BJ (cell line): ENCODE data around the gene RFX4. TPM values are rescaled to one million over a fixed set of nuclear protein-coding genes. Genes with fewer than 3 reads are reported as not detected.

Experiments
- CTCF ChIA-PET: fragments of 350-600 bp; formaldehyde crosslinking; extraction: SDS; loops from one replicate; lab custom pipeline; 2021; ENCODE audit warnings: antibody characterized with exemption, inconsistent platforms; lab: Yijun Ruan, JAX
- POLR2A ChIA-PET: fragments of 300-600 bp; sonication (Branson Sonifier 250); formaldehyde crosslinking; extraction: SDS; loops from one replicate; lab custom pipeline; 2021; ENCODE audit warnings: antibody characterized with exemption; lab: Charles Lee
- DNase-seq: peaks from one replicate; pipeline ENCODE4 v3.0.0-alpha.2; 2011; ENCODE audit warnings: low read depth
- H3K27me3 ChIP-seq: 2 replicates; pipeline ENCODE4 v1.6.0; 2011; ENCODE audit warnings: low read length; ENCODE audit not compliant: control insufficient read depth, insufficient read depth
- H3K36me3 ChIP-seq: 2 replicates; pipeline ENCODE4 v1.5.1; 2011; ENCODE audit warnings: low read length; ENCODE audit not compliant: control insufficient read depth, insufficient read depth
- H3K4me3 ChIP-seq: 2 replicates; pipeline ENCODE4 v1.5.1; 2011; ENCODE audit warnings: low read depth, mild to moderate bottlenecking, control low read depth, low read length
- polyA plus RNA-seq: library from polyadenylated mRNA; depleted of rRNA; stranded (reverse); fragments of >200 nt; gene quantifications from 2 replicates; pipeline ENCODE4 v1.2.3, GENCODE V29; 2011
- TF ChIP-seq, protein P1 (sequence below): IDR thresholded peaks from 2 replicates; pipeline ENCODE4 v1.5.1; 2011; ENCODE audit warnings: low read depth, mild to moderate bottlenecking, control low read depth, inconsistent platforms, low read length, moderate library complexity; ENCODE audit not compliant: insufficient read depth

RFX4 gene
- polyA plus RNA-seq, 1 experiment = not detected

DNA sequence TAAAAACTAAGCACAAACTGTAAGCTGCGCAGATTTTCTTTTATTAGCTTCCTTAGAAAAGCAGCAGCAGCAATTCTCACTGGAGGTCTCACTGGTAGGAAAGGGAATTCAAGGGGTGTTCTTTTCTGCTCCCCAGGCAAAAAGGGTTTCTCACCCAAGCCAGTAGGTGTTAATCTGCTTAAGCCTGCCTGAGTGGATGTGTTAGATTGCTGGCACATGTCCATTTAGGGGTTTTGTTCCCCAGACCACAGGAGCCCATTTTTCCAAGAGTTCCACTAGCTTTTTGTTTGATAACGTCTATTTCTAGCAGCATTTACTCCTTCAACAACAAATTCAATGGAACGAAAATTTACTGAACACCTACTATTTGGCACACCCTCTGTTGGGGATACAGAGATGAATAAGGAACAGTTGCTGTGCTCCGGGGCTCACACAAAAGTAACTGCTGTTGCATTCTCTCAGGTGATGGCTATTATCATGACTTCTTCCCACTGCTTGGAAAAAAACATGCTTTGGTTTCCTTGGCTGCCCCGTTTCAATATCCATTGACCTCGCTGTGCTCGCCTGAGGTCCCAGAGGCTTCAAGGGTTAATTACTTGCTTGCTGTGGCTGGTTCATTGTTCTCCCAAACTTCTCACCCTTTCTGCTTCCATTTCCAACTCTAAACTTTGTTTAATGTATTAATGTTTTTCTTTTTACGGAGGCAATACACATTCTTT is 160.6 kb downstream of the RFX4 start:
- ChIA-PET CTCF (no interaction called here), POLR2A (no interaction called here)
- Histone ChIP-seq H3K27me3 (peaks cover 1% of the 10 kb centered on the region), H3K36me3 (no peaks in the 10 kb centered on the region), H3K4me3 (no peak overlapping the region)
- TF ChIP-seq, protein P1, sequence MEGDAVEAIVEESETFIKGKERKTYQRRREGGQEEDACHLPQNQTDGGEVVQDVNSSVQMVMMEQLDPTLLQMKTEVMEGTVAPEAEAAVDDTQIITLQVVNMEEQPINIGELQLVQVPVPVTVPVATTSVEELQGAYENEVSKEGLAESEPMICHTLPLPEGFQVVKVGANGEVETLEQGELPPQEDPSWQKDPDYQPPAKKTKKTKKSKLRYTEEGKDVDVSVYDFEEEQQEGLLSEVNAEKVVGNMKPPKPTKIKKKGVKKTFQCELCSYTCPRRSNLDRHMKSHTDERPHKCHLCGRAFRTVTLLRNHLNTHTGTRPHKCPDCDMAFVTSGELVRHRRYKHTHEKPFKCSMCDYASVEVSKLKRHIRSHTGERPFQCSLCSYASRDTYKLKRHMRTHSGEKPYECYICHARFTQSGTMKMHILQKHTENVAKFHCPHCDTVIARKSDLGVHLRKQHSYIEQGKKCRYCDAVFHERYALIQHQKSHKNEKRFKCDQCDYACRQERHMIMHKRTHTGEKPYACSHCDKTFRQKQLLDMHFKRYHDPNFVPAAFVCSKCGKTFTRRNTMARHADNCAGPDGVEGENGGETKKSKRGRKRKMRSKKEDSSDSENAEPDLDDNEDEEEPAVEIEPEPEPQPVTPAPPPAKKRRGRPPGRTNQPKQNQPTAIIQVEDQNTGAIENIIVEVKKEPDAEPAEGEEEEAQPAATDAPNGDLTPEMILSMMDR = no peak
- DNase-seq = no peak

DNA sequence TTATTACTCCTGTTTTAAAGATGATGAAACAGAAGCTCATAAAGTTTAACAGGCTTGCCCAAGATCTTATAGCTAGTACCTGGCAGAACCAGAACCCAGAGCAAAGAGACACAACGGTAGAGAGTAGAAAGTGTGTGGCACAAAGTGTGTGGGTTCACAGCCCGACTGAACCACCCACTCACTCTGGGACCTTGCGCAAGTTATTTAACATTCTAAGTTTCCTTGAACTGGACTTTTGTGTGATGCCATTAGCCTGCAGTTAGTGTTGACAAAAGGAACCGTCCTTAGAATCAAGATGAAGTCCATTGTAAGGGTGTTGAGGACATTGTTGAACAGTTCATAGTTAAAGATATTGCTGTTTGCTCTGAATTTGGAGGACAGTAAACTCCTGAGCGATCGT is 161.8 kb downstream of the RFX4 start:
- no peak for DNase-seq

DNA sequence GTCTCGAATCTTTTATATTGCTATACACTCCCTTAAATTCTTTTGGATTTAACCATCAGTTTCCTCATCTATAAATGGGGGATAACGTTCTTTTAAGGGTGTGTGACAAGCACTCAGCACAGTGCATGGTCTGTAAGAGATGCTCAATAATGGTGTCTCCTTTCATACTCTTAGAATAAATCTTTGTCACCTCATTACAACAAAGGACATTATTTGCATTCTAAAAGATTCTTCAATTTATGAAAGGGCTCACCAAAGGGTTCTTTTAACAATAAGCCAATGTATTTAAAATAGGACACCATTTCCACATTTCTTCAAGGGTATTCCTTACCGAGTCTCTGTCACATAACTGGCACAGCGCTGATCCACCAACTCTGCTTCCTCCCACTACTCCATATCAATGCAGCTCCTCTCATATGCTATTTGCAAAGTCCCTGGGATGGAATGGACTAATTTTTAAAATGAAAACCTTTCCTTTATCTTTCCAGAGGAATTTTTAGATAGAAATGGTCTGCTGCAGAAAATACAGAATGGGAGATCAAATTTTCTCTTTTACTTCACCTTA is 162.5 kb downstream of the RFX4 start:
- DNase-seq = no peak
- Histone ChIP-seq H3K36me3 (no peaks in the 10 kb centered on the region), H3K4me3 (no peak overlapping the region), H3K27me3 (peaks cover 1% of the 10 kb centered on the region)
- TF ChIP-seq, protein P1 = no peak
- ChIA-PET POLR2A (no interaction called here), CTCF (no interaction called here)

More for the DNA sequence above, 161.8 kb downstream of the RFX4 start:
- Histone ChIP-seq H3K36me3 (no peaks in the 10 kb centered on the region), H3K4me3 (no peak overlapping the region), H3K27me3 (peaks cover 1% of the 10 kb centered on the region)
- ChIA-PET CTCF (no interaction called here), POLR2A (no interaction called here)
- TF ChIP-seq, protein P1 = no peak

DNA sequence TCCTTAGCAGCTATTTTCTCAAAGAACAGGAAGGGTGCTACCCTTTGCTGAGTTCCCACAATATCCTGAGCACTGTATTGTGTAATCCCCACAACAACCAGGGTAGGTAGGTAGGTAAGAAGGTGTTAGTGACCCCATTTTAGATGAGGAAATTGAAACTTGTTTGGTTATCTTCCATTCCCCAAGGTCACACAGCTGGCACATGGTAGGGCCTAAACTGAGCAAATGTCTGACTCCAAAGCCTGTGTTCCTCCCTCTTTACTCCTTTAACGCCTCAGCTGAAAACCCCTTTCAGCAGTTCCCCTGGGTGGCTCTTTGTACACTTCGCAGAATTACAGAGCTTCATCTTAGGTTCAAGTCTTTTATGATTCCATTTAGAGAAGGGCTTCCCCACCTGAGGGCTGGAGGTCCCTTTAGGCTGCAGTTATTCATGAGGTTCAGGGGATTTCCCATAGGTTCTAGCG is 165.2 kb downstream of the RFX4 start:
- POLR2A ChIA-PET = no interaction called here
- Histone ChIP-seq H3K27me3 (peaks cover 1% of the 10 kb centered on the region), H3K4me3 (no peak overlapping the region), H3K36me3 (no peaks in the 10 kb centered on the region)
- CTCF ChIA-PET = no interaction called here
- TF ChIP-seq, protein P1 = no peak
- no peak for DNase-seq

DNA sequence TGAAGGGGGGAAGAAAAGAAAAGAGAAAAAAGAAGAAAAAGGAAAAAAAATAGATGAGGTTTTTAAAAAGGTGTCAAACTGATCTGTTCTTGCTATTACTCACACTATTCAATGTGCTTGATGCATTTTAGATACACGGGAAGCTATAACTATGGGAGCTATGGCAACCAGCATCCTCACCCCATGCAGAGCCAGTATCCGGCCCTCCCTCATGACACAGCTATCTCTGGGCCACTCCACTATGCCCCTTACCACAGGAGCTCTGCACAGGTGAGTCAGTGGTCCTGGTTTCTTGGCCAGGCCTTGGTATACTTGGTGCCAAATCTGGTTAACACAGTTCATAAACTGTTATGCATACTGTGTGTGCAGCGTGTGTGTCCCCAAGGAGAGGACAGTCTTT is 167.7 kb downstream of the RFX4 start:
- Histone ChIP-seq H3K4me3 (no peak overlapping the region), H3K27me3 (no peaks in the 10 kb centered on the region), H3K36me3 (no peaks in the 10 kb centered on the region)
- ChIA-PET CTCF (no interaction called here), POLR2A (no interaction called here)
- no peak for DNase-seq
- TF ChIP-seq, protein P1 = no peak
